Activated T-cell treated with anti-CD3 and anti-CD28 coated beads, Interleukin-2, amount 50 U/mL, for 1 hour (primary cell): Measurements from ENCODE around the gene GOLGA6L10.
"Not testable (repeated sequence)": the region's sequence is repeated elsewhere in the genome, so short reads cannot be mapped to it uniquely, and the experiment has no call there.

Source experiments
- DNase-seq: peaks from one replicate; pipeline ENCODE4 v3.0.0-alpha.2; 2020

The GOLGA6L10 gene

DNA sequence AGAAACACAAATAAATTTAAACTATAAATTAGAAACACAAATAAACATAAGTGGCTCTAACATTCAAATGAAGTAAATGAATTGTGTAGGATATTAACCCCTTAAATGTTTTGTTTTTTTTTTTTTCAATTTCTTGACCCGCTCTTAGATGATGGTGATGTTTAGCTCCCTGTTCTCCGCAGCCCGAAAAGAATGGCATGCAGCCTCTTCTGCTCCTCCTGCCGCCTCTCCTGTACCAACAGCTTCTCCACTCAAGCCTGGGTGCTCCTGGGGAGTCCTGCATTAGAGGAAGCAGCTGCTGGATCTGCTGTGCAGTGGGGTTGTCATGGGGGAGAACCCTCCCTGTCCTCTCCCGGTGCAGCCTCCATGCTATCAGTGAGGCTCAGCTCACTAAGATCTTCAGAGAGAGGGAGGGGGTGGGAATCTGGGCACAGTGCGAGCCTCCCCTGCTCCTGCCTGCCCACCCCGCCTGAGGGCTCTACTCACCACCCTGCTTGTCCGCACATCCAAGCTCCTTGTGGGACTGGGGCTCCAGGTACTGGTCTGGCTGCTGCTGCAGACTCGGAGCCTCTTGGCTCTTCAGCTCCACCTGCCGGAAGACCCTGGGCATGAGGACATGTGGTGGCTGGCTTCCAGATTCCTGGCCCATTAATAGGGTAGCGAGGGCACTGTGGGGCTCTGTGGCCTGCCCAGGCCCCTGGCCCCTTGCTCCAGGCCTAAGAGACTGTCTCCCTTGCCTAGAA, 6.5 kb downstream of the GOLGA6L10 start:
- peak; percentile 44 for DNase-seq

DNA sequence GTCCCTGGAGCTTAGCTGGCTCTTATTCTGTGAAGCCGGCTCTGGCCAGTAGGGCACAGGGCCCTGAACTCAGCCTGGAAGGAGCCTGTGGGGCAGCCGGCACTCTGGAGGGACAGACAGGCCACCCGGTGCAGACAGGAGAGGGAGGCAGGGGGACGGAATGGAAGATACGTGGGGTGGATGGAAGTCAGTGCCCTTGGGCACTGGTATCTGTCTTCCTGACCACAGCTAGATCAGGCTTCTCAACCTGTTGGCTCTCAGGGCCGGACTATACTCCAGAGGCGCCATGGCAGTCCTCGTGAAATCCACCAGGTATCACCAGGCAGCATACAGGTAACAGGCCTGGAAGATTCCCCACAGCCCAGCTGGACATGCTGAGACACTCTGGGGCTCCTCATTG, 10.7 kb downstream of the GOLGA6L10 start:
- peak; percentile 8 for DNase-seq

DNA sequence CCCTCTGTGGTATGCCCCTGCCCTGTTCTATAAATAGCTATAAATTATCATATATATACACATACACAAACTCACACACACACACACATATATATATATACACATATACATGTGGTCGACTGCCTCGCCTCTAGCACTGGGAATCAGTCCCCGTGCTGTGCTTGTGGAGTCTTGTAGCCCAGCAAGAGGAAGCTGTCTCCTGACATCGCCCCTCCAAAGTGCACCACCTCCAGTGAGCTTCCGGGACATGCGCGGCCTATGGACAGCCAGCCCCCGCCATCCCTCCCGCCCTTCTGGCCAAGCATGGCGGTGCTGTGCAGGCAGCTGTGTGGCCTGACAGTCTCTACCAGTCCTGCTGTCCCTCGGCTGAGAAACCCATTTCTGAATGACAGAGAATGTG, 11.2 kb downstream of the GOLGA6L10 start:
- not testable (repeated sequence) for DNase-seq

DNA sequence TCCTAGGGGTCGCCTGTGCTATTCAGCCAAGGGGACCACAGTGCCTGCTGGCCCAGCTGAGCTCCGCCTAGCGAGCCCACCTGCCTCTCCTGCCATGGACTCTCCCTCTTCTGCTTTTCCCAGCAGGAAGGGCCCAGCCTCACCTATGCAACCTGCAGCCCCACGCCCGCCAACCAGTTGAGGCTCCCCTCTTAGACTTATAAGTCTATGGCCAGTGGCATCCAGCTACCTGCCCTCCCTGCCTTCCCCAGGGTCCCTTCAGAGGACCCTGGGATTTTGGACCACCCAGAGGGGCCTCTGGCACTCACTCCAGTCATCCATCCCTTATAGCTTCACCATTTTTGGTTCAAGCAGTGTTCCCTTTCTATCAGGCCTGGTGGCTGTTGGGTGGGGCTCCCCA, 12.2 kb downstream of the GOLGA6L10 start:
- DNase-seq: not testable (repeated sequence)

DNA sequence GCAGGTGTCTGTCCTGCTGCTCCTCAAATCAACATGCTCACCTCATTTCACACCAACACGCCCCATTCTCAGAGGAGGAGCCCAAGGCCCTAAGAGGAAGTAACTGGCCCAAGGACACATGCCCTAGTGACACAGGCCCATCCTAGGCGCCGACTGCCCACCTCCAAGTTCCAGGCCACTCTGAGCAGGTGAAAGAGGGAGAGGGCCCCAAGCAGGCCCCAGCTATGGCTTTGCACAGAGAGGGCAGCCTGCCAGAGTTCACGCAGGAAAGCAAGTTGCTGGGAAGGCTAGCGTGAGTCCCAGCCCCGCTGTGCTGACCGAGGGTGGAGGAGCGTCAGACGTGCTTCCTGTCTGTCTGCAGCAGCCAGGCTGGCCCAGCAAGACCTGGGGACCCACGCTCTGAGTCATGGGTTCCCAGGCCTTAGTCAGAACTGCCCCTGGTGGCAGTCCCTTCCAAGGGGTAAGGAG, 13.1 kb downstream of the GOLGA6L10 start:
- not testable (repeated sequence) for DNase-seq

DNA sequence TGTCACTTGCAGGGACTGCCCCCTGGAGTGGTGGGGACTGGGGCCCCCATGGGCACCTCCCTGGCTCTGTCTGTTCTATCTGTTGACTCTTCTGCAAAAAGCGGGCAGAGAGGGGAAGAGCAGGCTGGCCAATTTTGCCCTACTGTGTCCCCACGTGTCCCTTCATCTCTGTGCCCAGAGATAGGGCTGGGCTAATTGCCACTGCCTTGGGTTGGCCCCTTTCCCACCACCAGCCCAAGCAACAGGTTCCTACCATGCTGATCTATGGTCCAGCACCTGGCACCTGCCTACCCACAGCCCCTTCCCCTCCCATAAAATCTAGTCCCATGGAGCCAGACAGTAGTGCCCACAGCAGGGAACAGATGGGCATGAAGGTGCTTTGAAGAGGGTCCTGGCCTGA, 14.3 kb downstream of the GOLGA6L10 start:
- DNase-seq: peak; percentile 9

DNA sequence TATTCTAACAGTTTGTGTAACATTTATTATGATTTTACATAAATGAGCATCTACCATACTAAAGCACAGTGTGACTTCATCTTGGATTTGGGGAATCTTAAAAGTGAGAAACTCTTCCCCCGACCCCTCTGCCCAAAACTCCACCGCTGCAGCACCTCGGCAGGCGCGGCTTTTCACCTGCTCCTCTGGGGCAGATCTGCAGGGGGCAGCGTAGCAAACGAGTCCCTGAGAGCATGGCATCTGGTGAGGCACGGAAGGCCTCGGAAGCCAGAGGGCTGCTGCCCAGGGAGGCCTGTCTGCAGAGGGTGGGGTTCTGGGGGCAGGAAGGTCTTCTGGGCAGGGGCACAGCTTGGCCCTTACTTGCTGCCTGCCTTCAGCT, 14.7 kb downstream of the GOLGA6L10 start:
- not testable (repeated sequence) for DNase-seq

DNA sequence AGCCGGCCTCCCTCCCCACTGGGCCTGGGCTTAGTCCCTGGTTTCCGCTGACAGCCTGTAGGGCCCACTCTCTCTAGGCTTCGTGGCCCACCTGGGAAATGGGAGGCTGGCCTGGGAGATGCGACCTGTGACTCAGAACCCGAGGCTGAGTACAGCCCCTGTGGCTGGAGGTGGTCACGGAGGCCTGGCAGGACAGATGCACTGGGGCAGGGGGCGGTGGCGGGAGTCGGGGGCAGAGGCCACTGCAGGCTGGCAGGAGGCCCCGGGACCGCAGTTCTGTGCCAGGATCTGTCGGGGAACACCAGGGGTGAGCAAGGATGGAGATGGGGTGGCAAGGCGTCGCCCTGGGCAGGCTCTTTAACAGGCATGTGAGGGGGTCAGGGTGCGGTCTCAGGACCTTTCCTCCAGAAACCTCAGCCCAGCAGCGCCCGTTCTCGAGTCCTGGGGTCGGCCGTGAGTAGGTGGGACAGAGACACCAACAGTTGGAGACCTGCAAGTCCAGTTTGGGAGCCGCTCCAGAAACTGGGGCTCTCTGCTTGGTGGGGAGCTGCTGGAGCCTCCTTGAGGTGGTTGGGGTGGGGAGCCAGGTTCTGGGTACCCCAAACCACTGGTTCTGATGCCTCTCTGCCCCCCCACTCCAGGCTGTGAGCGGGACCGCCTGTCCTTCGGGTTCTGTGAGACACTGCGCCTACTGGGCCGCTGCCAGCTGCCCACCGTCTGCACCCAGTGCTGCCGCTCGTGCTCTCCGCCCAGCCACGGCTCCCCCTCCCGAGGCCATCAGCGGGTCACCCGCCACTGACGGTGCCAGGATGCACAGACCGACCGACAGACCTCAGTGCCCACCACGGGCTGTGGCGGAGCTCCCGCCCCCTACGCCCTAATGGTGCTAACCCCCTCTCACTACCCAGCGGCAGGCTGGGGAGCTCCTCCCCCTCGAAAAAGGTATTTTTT, 15.4 kb downstream of the GOLGA6L10 start:
- DNase-seq: not testable (repeated sequence)

DNA sequence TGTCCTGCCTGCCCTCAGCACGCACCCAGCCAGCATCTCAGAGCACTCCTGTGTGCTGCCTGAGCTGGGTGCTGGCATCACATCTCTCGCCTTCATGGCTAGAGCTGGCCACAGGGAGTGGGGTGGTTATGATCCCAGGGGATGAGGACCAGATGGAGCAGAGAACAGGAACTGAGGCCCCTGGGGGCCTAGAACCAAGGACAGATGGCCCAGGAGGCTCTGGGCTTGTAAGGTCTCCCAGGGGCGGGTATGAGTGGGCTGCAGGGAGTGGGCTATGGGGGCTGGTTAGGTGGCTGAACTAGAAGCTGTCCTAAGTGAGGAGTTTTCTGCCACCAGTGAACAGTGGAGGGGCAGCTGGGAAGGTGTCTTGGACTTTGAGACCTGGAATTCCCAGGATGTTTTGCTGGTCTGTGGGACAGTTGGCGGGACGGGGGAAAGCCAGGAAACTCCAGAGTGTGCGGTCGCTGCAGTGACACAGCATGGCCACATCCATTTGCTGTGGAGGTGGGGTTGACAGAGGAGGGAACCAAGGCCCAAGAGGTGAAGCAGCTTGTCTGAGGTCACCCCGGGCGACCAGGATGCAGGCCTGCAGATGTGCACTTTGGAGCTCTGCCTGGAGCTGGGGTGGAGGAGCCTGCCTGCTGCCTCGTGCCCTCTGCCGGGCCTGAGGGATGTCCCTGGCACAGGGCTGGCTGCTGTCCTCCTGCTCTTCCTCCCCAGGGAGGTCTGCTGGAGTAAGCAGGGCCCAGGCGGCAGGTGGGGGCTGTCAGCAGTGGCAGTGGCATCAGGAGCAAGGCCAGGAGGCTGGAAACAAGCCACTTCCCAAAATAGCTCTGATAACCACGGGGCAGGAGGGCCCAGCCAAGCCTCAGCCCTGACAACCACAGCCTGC, 16.3 kb downstream of the GOLGA6L10 start:
- peak; percentile 12 for DNase-seq

DNA sequence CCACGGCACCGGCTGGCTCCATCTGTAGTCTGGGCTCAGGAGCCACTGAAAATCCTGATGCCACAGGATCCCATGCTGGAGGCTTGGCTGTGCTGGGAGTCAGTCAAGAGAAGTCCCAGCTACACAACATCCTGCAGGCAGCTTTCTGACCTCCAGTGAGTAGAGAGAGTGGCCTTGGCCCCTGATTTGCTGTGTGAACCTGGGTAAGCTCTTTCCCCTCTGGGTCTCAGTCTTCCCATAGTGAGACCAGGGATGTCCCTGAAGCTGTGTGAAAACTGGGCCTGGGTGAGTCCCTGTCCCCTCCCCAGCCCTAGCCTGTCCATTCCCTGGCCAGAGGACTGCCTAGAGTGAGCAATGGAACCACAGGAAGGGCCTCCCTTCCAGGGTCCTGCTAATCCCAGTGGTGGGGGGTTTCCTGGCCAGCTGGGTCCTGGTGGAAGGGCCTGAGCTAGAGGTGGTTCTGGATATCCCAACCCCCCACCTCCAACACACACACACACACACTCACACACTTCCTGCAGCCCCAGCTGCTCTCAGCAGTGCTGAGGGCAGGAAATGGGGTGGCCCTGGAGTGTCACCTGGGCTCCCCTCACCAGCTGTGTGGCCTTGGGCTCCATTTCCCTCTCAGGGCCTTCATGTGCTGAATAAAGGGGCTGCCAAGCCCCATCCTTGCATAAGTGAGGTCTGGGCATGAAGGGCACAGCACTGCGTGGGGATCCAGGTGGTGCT, 17.5 kb downstream of the GOLGA6L10 start:
- DNase-seq: peak; percentile 14

DNA sequence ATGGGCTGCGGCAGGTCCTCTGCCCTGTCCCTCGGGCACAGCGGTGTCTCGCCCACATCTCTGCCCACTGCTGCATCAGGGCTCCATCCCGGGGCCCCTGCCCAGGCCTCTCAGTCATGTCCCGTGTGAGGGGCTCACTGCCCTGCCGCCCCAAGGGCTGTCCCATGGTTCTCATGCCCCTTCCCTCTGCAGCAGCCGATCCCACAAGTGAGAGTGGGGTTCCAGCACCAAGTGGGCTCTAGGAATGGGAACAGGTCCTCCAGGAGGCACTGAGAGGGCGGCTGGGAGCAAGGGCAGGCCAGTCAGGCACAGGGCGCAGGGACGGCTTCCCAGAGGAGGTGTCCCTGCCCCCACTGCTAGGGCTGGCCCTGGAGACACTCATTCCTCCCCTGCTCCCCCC, 18.4 kb downstream of the GOLGA6L10 start:
- DNase-seq: not testable (repeated sequence)

DNA sequence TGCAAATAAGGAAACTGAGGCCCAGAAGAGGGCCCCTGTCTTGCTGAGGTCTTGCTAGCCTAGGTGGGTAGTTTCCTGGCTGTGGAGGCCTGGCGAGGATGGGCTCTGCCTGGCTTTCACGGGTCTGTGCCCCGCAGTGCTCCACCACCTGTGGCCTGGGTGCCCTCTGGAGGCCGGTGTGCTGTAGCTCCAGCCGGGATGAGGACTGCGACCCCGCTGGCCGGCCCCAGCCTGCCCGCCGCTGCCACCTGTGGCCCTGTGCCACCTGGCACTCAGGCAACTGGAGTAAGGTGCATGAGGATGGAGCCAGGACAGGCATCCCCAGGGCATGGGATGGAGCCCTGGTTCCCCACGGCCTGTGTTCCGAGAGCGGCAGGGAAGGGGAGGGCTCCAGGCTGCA, 20.2 kb downstream of the GOLGA6L10 start:
- not testable (repeated sequence) for DNase-seq

DNA sequence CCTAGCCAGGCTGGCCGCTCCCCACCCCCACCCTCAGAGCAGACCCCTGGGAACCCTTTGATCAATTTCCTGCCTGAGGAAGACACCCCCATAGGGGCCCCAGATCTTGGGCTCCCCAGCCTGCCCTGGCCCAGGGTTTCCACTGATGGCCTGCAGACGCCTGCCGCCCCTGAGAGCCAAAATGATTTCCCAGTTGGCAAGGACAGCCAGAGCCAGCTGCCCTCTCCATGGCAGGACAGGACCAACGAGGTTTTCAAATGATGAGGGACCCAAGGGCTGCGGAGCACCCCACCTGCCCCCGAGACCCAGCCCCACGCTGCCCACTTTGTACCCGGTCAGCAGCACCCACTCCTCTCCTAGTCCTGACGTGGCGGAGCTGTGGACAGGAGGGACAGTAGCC, 21.9 kb downstream of the GOLGA6L10 start:
- not testable (repeated sequence) for DNase-seq

DNA sequence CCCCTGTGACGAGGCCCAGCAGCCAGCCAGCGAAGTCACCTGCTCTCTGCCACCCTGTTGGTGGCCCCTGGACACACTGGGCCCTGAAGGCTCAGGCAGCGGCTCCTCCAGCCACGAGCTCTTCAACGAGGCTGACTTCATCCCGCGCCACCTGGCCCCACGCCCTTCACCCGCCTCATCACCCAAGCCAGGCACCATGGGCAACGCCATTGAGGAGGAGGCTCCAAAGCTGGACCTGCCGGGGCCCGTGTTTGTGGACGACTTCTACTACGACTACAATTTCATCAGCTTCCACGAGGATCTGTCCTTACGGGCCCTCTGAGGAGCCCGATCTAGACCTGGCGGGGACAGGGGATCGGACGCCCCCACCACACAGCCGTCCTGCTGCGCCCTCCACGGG, 22.4 kb downstream of the GOLGA6L10 start:
- not testable (repeated sequence) for DNase-seq

DNA sequence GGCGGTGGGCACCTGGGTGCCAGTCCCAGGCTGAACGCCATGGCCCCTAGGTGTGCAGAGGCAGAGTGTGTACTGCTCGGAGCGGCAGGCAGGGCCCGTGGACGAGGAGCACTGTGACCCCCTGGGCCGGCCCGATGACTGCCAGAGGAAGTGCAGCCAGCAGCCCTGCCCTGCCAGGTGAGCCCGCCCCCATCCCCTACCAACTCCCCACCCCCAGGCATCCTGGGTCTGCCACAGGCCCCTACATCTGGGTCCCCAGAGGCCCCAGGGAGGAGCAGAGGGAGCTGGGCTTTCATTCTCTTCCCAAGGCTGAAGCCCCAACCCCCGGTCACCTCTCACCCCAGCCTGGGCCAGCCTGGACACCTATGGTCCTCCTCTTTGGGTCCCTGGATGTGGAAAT, 23.6 kb downstream of the GOLGA6L10 start:
- DNase-seq: not testable (repeated sequence)

DNA sequence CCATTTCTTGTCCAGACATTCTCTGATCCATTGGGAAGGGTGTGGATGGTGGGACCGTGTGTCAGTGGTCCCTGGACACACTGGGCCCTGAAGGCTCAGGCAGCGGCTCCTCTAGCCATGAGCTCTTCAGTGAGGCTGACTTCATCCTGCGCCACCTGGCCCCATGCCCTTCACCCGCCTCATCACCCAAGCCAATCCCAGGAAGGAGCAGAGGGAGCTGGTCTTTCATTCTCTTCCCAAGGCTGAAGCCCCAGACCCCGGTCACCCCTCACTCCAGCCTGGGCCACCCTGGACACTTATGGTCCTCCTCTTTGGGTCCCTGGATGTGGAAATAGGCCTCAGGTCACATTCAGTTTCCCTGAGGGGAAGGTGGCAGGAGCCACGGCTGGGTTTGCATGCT, 24.4 kb downstream of the GOLGA6L10 start:
- not testable (repeated sequence) for DNase-seq

DNA sequence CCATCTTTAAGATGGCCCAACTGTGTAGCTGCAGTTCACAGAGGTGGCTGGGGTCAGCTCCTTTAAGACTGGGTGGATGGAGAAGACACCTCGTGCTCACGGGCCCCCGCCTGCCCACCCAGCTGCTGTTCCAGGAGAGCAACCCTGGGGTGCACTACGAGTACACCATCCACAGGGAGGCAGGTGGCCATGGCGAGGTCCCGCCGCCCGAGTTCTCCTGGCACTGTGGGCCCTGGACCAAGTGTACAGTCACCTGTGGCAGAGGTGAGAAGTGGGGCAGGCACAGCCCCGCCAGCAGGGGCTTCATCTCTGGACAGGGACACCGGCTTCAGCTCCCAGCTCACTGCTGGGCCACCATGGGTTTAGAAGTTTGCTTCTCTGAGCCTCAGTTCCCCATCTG, 26.8 kb downstream of the GOLGA6L10 start:
- DNase-seq: not testable (repeated sequence)

DNA sequence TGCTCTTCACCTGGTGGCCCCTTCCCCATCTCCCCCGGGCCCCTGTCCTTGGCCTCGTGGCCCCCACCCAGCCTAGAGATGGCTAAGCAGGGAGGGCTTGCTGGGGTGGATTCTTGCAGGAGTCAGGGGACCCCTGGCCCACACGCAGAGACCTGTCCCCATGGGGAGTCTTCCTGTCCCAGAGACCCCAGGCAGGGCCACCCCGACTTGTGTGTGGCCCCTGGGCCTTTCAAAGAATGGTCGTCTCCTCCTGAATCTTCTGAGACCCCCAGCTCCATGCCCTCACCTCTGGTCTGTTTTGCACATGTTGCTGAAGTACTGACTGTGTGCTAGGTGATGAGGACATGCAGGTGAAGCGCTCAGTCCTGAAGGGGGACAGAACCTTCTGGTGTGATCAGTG, 28.4 kb downstream of the GOLGA6L10 start:
- not testable (repeated sequence) for DNase-seq

DNA sequence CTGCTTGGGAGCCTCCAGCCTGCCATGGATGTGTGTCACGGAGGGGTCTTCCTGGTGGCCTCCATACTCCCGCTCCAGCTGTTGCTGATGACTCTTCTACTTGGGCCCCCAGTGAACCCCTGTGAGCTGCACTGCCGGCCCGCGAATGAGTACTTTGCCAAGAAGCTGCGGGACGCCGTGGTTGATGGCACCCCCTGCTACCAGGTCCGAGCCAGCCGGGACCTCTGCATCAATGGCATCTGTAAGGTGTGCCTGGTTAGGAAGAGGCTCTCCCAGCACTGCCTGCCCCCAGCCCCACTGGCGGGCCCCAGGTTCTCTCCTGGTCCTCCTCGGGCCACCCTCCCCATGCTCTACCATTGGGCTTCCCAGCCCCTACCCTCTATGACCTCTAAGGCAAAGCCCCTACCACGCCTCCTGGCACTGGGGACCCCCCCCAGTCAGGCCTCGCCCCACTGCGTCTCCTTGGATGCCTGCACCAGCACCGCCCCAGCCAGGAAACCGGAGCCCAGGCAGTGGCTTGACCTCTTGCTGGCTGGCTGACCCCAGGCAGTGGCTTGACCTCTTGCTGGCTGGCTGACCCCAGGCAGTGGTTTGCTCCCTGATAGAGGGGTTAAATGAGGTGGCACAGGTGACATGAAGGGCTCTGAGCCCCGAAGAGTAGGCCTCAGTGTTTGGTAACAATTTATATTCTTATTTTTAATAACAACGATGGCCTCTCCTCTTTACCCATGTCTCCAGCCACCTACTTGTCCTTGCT, 29.6 kb downstream of the GOLGA6L10 start:
- not testable (repeated sequence) for DNase-seq

DNA sequence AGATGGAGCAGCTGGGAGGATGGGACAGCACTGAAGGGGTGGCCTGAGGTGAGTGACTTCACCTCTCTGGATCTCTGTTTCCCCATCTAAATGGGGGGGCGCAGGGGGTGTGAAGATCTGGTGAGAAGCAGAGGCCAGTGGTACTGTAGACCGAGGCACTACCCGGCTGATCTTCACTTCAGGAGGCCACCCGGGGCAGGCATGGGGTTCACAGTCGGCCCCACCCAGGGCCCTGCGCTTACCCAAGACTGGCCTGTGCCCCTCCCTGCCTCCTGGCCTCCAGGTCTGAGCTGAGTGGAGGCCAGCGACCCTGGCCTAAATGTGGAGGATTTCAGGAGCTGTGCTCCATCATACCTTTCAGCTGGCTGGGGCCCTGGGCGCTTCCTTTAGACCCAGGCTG, 31.0 kb downstream of the GOLGA6L10 start:
- not testable (repeated sequence) for DNase-seq

DNA sequence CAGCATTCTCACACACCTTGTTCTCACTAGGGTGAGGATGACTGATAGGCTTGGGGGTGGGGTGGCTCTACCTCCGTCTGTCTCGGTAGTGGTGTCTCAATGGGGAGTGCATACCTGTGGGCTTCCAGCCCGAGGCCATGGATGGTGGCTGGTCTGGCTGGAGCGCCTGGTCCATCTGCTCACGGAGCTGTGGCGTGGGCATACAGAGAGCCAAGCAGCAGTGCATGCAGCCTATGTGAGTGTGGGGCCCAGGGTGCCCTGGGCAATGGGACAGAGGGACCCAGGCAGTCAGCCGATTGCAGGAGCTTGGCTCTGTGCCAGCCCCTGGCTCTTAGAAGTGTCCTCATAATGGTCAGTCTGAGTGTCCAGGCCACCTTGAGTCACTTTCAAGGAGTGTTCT, 31.8 kb downstream of the GOLGA6L10 start:
- DNase-seq: not testable (repeated sequence)
